AG10803 (cell line): Measurements from ENCODE around the gene ADRA2B.

Experiments used
- DNase-seq: peaks from one replicate; pipeline ENCODE4 v3.0.0; 2010; ENCODE audit warnings: low read depth
- H3K4me3 ChIP-seq: 2 replicates; pipeline ENCODE4 v1.5.1; 2011; ENCODE audit warnings: mild to moderate bottlenecking, low read length, control low read depth
- TF ChIP-seq, protein P1 (sequence below): conservative IDR thresholded peaks from 2 replicates; pipeline ENCODE4 v1.5.1; 2011; ENCODE audit warnings: mild to moderate bottlenecking, low read length, control low read depth, inconsistent platforms

Gene ADRA2B

GRCh38 chr2:96147593-96148201 is 31.3 kb upstream of the ADRA2B start:
- H3K4me3 ChIP-seq = no peak overlapping the region
- DNase-seq = no peak
- TF ChIP-seq, protein P1, sequence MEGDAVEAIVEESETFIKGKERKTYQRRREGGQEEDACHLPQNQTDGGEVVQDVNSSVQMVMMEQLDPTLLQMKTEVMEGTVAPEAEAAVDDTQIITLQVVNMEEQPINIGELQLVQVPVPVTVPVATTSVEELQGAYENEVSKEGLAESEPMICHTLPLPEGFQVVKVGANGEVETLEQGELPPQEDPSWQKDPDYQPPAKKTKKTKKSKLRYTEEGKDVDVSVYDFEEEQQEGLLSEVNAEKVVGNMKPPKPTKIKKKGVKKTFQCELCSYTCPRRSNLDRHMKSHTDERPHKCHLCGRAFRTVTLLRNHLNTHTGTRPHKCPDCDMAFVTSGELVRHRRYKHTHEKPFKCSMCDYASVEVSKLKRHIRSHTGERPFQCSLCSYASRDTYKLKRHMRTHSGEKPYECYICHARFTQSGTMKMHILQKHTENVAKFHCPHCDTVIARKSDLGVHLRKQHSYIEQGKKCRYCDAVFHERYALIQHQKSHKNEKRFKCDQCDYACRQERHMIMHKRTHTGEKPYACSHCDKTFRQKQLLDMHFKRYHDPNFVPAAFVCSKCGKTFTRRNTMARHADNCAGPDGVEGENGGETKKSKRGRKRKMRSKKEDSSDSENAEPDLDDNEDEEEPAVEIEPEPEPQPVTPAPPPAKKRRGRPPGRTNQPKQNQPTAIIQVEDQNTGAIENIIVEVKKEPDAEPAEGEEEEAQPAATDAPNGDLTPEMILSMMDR = no peak

GRCh38 chr2:96146881-96147592 is 30.7 kb upstream of the ADRA2B start:
- no peak for DNase-seq
- TF ChIP-seq, protein P1 = no peak
- H3K4me3 ChIP-seq = no peak overlapping the region

DNA sequence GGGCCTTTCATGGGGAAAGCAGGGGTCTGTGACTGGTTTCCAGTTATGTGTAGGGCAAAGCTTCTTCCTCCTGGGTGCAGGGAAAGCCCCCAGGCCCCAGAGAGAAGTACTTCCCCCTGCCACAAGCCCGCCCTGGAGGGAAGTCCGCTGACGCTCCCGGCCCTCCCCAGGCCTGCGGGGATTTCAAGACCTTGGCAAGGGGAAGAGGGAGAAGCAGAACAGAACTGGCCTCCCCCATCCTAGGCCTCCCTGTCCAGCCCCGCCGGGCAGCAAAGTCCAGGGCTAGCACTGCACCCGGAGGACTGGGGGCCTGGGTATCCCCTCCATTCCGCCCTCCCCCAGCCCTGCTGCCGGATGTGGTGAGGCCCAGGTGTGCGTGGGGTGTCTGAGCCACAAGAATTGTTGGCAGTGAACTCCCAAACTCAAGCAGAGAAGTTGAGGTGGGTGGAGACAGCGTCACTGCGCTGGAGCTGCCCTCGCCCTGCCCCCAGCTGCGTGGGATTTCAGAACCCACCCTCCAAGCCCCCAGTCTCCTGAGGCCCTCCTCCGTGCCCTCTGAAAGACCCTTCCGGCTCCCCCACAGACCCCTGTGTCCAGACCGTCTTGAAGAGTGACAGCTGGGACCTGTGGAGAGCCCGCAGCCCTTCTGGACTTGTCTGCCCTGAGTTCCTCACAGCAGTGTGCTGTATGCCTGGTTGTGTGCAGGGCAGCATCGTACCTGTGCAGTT is 29.9 kb upstream of the ADRA2B start:
- no peak overlapping the region for H3K4me3 ChIP-seq
- TF ChIP-seq, protein P1 = no peak
- no peak for DNase-seq

DNA sequence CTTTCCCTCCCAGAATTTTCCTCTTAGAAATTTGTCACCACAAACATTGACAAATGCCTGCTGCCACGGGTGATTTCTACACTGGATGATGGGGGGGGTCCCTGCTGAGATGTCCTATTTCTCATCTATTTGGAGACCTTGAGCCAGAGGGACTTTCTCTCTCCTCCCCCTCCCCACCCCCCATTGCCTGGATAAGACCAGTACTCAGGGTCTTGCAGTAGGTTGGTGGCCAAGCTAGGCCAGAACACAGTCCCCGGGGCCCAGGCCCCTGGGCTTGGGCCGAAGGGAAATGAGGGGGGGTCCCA is 29.4 kb upstream of the ADRA2B start:
- H3K4me3 ChIP-seq = no peak overlapping the region
- DNase-seq = no peak
- TF ChIP-seq, protein P1 = no peak

DNA sequence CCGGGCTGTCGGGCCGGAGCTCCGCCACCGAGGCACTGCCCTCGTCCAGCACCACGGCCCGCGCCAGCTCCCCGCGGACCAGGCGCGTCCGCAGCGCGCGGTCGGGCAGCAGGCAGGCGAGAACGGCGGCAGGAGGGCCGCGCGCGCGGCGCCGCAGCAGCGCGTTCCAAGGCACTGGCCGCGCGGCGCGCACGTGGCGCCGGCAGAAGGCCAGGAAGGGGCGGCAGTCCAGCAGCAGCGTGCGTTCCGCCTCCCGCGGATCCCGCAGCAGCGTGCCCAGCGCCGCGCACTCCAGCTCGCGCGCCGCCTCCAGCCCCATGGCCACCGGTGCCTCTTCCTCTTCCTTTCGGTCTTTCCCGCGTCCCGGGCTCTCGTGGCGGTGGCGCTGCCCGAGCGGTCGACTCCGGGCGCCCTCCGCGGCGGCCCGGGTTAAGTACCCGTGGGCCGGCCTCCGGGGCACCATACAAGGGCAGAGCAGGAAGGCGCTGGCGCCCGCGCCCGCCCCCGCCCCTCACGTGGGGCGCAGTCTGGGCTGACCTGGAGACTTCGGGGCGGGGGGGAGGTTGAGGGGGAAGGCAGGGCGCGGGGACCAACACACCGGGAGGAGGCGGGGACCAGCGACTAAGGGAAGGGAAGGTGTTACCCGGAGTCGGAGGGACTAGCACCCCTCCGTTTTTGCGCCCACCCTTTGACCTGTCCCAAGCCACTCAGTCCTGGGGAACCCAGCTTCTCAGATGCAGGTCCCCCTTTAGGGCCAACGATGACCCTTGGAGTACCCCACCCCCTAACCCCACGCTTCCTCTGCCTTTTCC is 28.9 kb upstream of the ADRA2B start, which contains the start of gene DUSP2:
TSS of gene DUSP2 (minus strand) at position 405 of the 812 bp plus-strand sequence. CDS start at position 319, 86 bp downstream.
- peak; percentile 47 for DNase-seq
- peak within 1 kb of the TSS; percentile 54 for H3K4me3 ChIP-seq
- TF ChIP-seq, protein P1 = no peak

- H3K4me3 ChIP-seq = peak overlapping the region; percentile 54
- TF ChIP-seq, protein P1 = no peak
- no peak for DNase-seq
Observed at GRCh38 chr2:96144481-96145035, 28.2 kb upstream of the ADRA2B start.
